Measurements from ENCODE around the gene IPO9.

GRCh38 chr1:201896951-201897391, 68.0 kb downstream of the IPO9 start:
- peak; percentile 72 for TF ChIP-seq RAD21 (IDR thresholded peaks at IDR 0.05; ENCODE audit: low read depth)
- TF ChIP-seq EZH2 (IDR thresholded peaks at IDR 0.05): no peak
- TF ChIP-seq, protein P1, sequence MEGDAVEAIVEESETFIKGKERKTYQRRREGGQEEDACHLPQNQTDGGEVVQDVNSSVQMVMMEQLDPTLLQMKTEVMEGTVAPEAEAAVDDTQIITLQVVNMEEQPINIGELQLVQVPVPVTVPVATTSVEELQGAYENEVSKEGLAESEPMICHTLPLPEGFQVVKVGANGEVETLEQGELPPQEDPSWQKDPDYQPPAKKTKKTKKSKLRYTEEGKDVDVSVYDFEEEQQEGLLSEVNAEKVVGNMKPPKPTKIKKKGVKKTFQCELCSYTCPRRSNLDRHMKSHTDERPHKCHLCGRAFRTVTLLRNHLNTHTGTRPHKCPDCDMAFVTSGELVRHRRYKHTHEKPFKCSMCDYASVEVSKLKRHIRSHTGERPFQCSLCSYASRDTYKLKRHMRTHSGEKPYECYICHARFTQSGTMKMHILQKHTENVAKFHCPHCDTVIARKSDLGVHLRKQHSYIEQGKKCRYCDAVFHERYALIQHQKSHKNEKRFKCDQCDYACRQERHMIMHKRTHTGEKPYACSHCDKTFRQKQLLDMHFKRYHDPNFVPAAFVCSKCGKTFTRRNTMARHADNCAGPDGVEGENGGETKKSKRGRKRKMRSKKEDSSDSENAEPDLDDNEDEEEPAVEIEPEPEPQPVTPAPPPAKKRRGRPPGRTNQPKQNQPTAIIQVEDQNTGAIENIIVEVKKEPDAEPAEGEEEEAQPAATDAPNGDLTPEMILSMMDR (IDR thresholded peaks at IDR 0.05 in 2 of 3, conservative IDR thresholded peaks at IDR 0.05 in 1 of 3; ENCODE audit: borderline replicate concordance in 1 of 3, insufficient read depth in 1 of 3, low read depth in 2 of 3, low read length in 2 of 3): peak; percentile 15 to 61 (median 31); a peak in 3 of 6 replicates
- TF ChIP-seq REST (IDR thresholded peaks at IDR 0.05; ENCODE audit: low read depth): no peak
- TF ChIP-seq CBX3 (IDR thresholded peaks at IDR 0.05; ENCODE audit: low read depth): no peak
- no peak for TF ChIP-seq POLR2A (IDR thresholded peaks at IDR 0.05; ENCODE audit: borderline replicate concordance, extremely low read depth, insufficient read depth, insufficient read length)
- no peak for TF ChIP-seq EZH2phosphoT487 (IDR thresholded peaks at IDR 0.05; ENCODE audit: borderline replicate concordance)
- no peak for TF ChIP-seq POLR2AphosphoS5 (IDR thresholded peaks at IDR 0.05; ENCODE audit: low read depth, low read length)
- no peak for TF ChIP-seq ZNF274 (IDR thresholded peaks at IDR 0.05; ENCODE audit: low read depth, low read length)
